Measurements from ENCODE around the gene CREBBP. TPM values are rescaled to one million over a fixed set of nuclear protein-coding genes. Genes with fewer than 3 reads are reported as not detected.

Gene CREBBP
- total and polyA plus RNA-seq, 2 donors from 2014 or later = 5.9 to 74.6 TPM

GRCh38 chr16:3812469-3813172, 67.9 kb downstream of the CREBBP start:
- FAIRE-seq = no peak
- intact Hi-C loops (cut with DNase I) = no loop called here
- H3K9me3 ChIP-seq (ENCODE audit: control insufficient read depth in 2 of 3, insufficient read depth in 1 of 3, low read length in 3 of 3) = no peaks in the 10 kb centered on the region

GRCh38 chr16:3810818-3811217, 69.7 kb downstream of the CREBBP start:
- Histone ChIP-seq H3K4me1 (ENCODE audit: control insufficient read depth in 2 of 3, insufficient read depth in 2 of 3, low read depth in 1 of 3, low read length in 3 of 3) (peaks cover 0 to 7% (median 6%) of the 10 kb centered on the region in 3 donors), H3K36me3 (ENCODE audit: control insufficient read depth in 2 of 3, insufficient read depth in 3 of 3, low read length in 3 of 3) (peaks cover 6 to 11% (median 11%) of the 10 kb centered on the region in 3 donors), H3K4me3 (ENCODE audit: low read length in 3 of 3) (no peak overlapping the region), H3K27me3 (ENCODE audit: control insufficient read depth, insufficient read depth, low read length) (no peaks in the 10 kb centered on the region), H3K27ac (ENCODE audit: low read depth in 2 of 2, low read length in 2 of 2) (no peak overlapping the region), H3K9me3 (ENCODE audit: control insufficient read depth in 2 of 3, insufficient read depth in 1 of 3, low read length in 3 of 3) (no peaks in the 10 kb centered on the region), H3K9ac (ENCODE audit: low read length in 3 of 3) (no peak overlapping the region)
- TF ChIP-seq CTCF (IDR thresholded peaks at IDR 0.05; ENCODE audit: borderline replicate concordance, extremely low read depth, insufficient read depth) = no peak
- FAIRE-seq (no peak), DNase-seq (no peak)
- intact Hi-C loops (cut with DNase I) = no loop called here

More at GRCh38 chr16:3812469-3813172, 67.9 kb downstream of the CREBBP start:
- Histone ChIP-seq H3K9ac (ENCODE audit: low read length in 3 of 3) (no peak overlapping the region), H3K27me3 (ENCODE audit: control insufficient read depth, insufficient read depth, low read length) (no peaks in the 10 kb centered on the region), H3K4me3 (ENCODE audit: low read length in 3 of 3) (no peak overlapping the region), H3K36me3 (ENCODE audit: control insufficient read depth in 2 of 3, insufficient read depth in 3 of 3, low read length in 3 of 3) (peaks cover 6 to 11% (median 6%) of the 10 kb centered on the region in 3 donors), H3K4me1 (ENCODE audit: control insufficient read depth in 2 of 3, insufficient read depth in 2 of 3, low read depth in 1 of 3, low read length in 3 of 3) (peaks cover 0 to 18% (median 8%) of the 10 kb centered on the region in 3 donors), H3K27ac (ENCODE audit: low read depth in 2 of 2, low read length in 2 of 2) (no peak overlapping the region)
- TF ChIP-seq CTCF (IDR thresholded peaks at IDR 0.05; ENCODE audit: borderline replicate concordance, extremely low read depth, insufficient read depth) = no peak
- DNase-seq = no peak

- intact Hi-C loops (cut with DNase I) = no loop called here
- Histone ChIP-seq H3K4me1 (ENCODE audit: control insufficient read depth in 2 of 3, insufficient read depth in 2 of 3, low read depth in 1 of 3, low read length in 3 of 3) (peaks cover 0 to 7% (median 6%) of the 10 kb centered on the region in 3 donors), H3K36me3 (ENCODE audit: control insufficient read depth in 2 of 3, insufficient read depth in 3 of 3, low read length in 3 of 3) (peaks cover 6 to 11% (median 11%) of the 10 kb centered on the region in 3 donors), H3K9me3 (ENCODE audit: control insufficient read depth in 2 of 3, insufficient read depth in 1 of 3, low read length in 3 of 3) (no peaks in the 10 kb centered on the region), H3K9ac (ENCODE audit: low read length in 3 of 3) (no peak overlapping the region), H3K4me3 (ENCODE audit: low read length in 3 of 3) (no peak overlapping the region), H3K27ac (ENCODE audit: low read depth in 2 of 2, low read length in 2 of 2) (no peak overlapping the region), H3K27me3 (ENCODE audit: control insufficient read depth, insufficient read depth, low read length) (no peaks in the 10 kb centered on the region)
- FAIRE-seq = no peak
- no peak for DNase-seq
- TF ChIP-seq CTCF (IDR thresholded peaks at IDR 0.05; ENCODE audit: borderline replicate concordance, extremely low read depth, insufficient read depth) = no peak
Observed at GRCh38 chr16:3810198-3810664, 70.3 kb downstream of the CREBBP start.

All from kidney (tissue), 14 donors.